ENCODE results near the gene BATF. TPM values are rescaled to one million over a fixed set of nuclear protein-coding genes. Genes with fewer than 3 reads are reported as not detected.
A peak's percentile ranks its signal among the peaks of the same experiment; 100 is the strongest.

BATF gene
- total RNA-seq, 2 experiments from 2014 or later = 178 to 179 TPM

GRCh38 chr14:75553157-75553556 is 30.9 kb downstream of the BATF start:
- Mint-ChIP-seq H3K4me3 (no peak overlapping the region), H3K4me1 (ENCODE audit: low read depth) (peaks cover 37% of the 10 kb centered on the region), H3K27me3 (ENCODE audit: low read depth) (no peaks in the 10 kb centered on the region), H3K9me3 (peaks cover 4% of the 10 kb centered on the region), H3K27ac (no peak overlapping the region), H3K36me3 (ENCODE audit: low read depth) (peaks cover 11% of the 10 kb centered on the region)
- intact Hi-C loops (cut with micrococcal nuclease) = no loop called here
- DNase-seq = no peak
- CTCF ChIA-PET = interaction anchor here (0.7 to 2.3 kb wide), 6 partner anchors 8 to 66 kb away, joined by 3 to 12 read pairs (median 4); no protein-coding TSS in a partner anchor

GRCh38 chr14:75553761-75554364 is 31.6 kb downstream of the BATF start:
- H3K27ac Mint-ChIP-seq = no peak overlapping the region
- DNase-seq = no peak
- H3K9me3 Mint-ChIP-seq = peaks cover 4% of the 10 kb centered on the region
- H3K4me1 Mint-ChIP-seq (ENCODE audit: low read depth) = peaks cover 36% of the 10 kb centered on the region
- H3K36me3 Mint-ChIP-seq (ENCODE audit: low read depth) = peaks cover 9% of the 10 kb centered on the region
- CTCF ChIA-PET = interaction anchor here (0.7 to 1.2 kb wide), 3 partner anchors 12 to 67 kb away, joined by 3 to 6 read pairs (median 3); no protein-coding TSS in a partner anchor
- no peaks in the 10 kb centered on the region for H3K27me3 Mint-ChIP-seq (ENCODE audit: low read depth)
- intact Hi-C loops (cut with micrococcal nuclease) = no loop called here
- no peak overlapping the region for H3K4me3 Mint-ChIP-seq

- peaks cover 9% of the 10 kb centered on the region for H3K36me3 Mint-ChIP-seq (ENCODE audit: low read depth)
- no peak for DNase-seq
- CTCF ChIA-PET = interaction anchor here (1.1 kb wide), 1 partner anchor 23 kb away, joined by 3 read pairs; no protein-coding TSS in a partner anchor
- no peak overlapping the region for H3K27ac Mint-ChIP-seq
- intact Hi-C loops (cut with micrococcal nuclease) = no loop called here
- H3K4me3 Mint-ChIP-seq = no peak overlapping the region
- peaks cover 37% of the 10 kb centered on the region for H3K4me1 Mint-ChIP-seq (ENCODE audit: low read depth)
- H3K9me3 Mint-ChIP-seq = peaks cover 4% of the 10 kb centered on the region
- H3K27me3 Mint-ChIP-seq (ENCODE audit: low read depth) = no peaks in the 10 kb centered on the region
These were observed 32.2 kb downstream of the BATF start for GRCh38 chr14:75554482-75554881.

- CTCF ChIA-PET = no interaction called here
- Mint-ChIP-seq H3K36me3 (ENCODE audit: low read depth) (peaks cover 6% of the 10 kb centered on the region), H3K9me3 (peaks cover 8% of the 10 kb centered on the region), H3K4me3 (no peak overlapping the region), H3K27ac (peak overlapping the region; percentile 60), H3K4me1 (ENCODE audit: low read depth) (peaks cover 62% of the 10 kb centered on the region), H3K27me3 (ENCODE audit: low read depth) (no peaks in the 10 kb centered on the region)
- intact Hi-C loops (cut with micrococcal nuclease) = no loop called here
- DNase-seq = no peak
These were observed 36.2 kb downstream of the BATF start for GRCh38 chr14:75558440-75558839.

- intact Hi-C loops (cut with micrococcal nuclease) = loop anchor here (1.0 kb wide), 2 partner anchors 16 to 37 kb away; partner anchors contain the start of gene BATF
- Mint-ChIP-seq H3K36me3 (ENCODE audit: low read depth) (peaks cover 6% of the 10 kb centered on the region), H3K27ac (peak overlapping the region; percentile 97), H3K4me3 (no peak overlapping the region), H3K27me3 (ENCODE audit: low read depth) (no peaks in the 10 kb centered on the region), H3K4me1 (ENCODE audit: low read depth) (peaks cover 59% of the 10 kb centered on the region), H3K9me3 (peaks cover 8% of the 10 kb centered on the region)
- DNase-seq = no peak
- CTCF ChIA-PET = interaction anchor here (0.5 to 4.2 kb wide), 9 partner anchors 10 to 1547 kb away, joined by 3 to 88 read pairs (median 4); partner anchors contain the start of gene BATF
These were observed 36.8 kb downstream of the BATF start for GRCh38 chr14:75559045-75559444.

GRCh38 chr14:75559451-75560222 is 37.4 kb downstream of the BATF start:
- peak overlapping the region; percentile 97 for H3K27ac Mint-ChIP-seq
- H3K36me3 Mint-ChIP-seq (ENCODE audit: low read depth) = peaks cover 6% of the 10 kb centered on the region
- H3K9me3 Mint-ChIP-seq = peaks cover 8% of the 10 kb centered on the region
- DNase-seq = peak; percentile 86
- intact Hi-C loops (cut with micrococcal nuclease) = loop anchor here (1.0 to 10.0 kb wide), 5 partner anchors 16 to 795 kb away; partner anchors contain the start of genes BATF and YLPM1
- H3K27me3 Mint-ChIP-seq (ENCODE audit: low read depth) = no peaks in the 10 kb centered on the region
- peaks cover 62% of the 10 kb centered on the region for H3K4me1 Mint-ChIP-seq (ENCODE audit: low read depth)
- CTCF ChIA-PET = interaction anchor here (0.5 to 4.2 kb wide), 17 partner anchors 10 to 1546 kb away, joined by 3 to 88 read pairs (median 12); partner anchors contain the start of gene BATF
- peak overlapping the region; percentile 16 for H3K4me3 Mint-ChIP-seq

GRCh38 chr14:75561013-75561432 is 38.8 kb downstream of the BATF start:
- no peaks in the 10 kb centered on the region for H3K27me3 Mint-ChIP-seq (ENCODE audit: low read depth)
- peak overlapping the region; percentile 53 for H3K27ac Mint-ChIP-seq
- peak; percentile 72 for DNase-seq
- H3K36me3 Mint-ChIP-seq (ENCODE audit: low read depth) = peaks cover 6% of the 10 kb centered on the region
- intact Hi-C loops (cut with micrococcal nuclease) = loop anchor here (1.0 to 10.0 kb wide), 4 partner anchors 42 to 796 kb away; partner anchors contain the start of gene YLPM1
- peaks cover 8% of the 10 kb centered on the region for H3K9me3 Mint-ChIP-seq
- peaks cover 67% of the 10 kb centered on the region for H3K4me1 Mint-ChIP-seq (ENCODE audit: low read depth)
- CTCF ChIA-PET = interaction anchor here (0.6 to 4.2 kb wide), 42 partner anchors 9 to 700 kb away, joined by 3 to 88 read pairs (median 5); partner anchors contain the start of genes BATF, ERG28, FLVCR2 and TGFB3
- no peak overlapping the region for H3K4me3 Mint-ChIP-seq

- H3K27ac Mint-ChIP-seq = peak overlapping the region; percentile 80
- intact Hi-C loops (cut with micrococcal nuclease) = loop anchor here (1.0 to 10.0 kb wide), 4 partner anchors 16 to 797 kb away; partner anchors contain the start of genes FLVCR2 and YLPM1
- no peaks in the 10 kb centered on the region for H3K27me3 Mint-ChIP-seq (ENCODE audit: low read depth)
- peaks cover 6% of the 10 kb centered on the region for H3K9me3 Mint-ChIP-seq
- peaks cover 1% of the 10 kb centered on the region for H3K36me3 Mint-ChIP-seq (ENCODE audit: low read depth)
- peak; percentile 88 for DNase-seq
- no peak overlapping the region for H3K4me3 Mint-ChIP-seq
- CTCF ChIA-PET = interaction anchor here (0.7 to 4.2 kb wide), 28 partner anchors 9 to 701 kb away, joined by 3 to 88 read pairs (median 7); partner anchors contain the start of genes BATF, ERG28, FLVCR2 and TTLL5
- H3K4me1 Mint-ChIP-seq (ENCODE audit: low read depth) = peaks cover 74% of the 10 kb centered on the region
These were observed 39.8 kb downstream of the BATF start for GRCh38 chr14:75562089-75562488.

GRCh38 chr14:75562489-75562888 is 40.2 kb downstream of the BATF start:
- Mint-ChIP-seq H3K9me3 (peaks cover 4% of the 10 kb centered on the region), H3K4me3 (no peak overlapping the region), H3K36me3 (ENCODE audit: low read depth) (peaks cover 1% of the 10 kb centered on the region), H3K27ac (peak overlapping the region; percentile 80), H3K27me3 (ENCODE audit: low read depth) (no peaks in the 10 kb centered on the region), H3K4me1 (ENCODE audit: low read depth) (peaks cover 77% of the 10 kb centered on the region)
- intact Hi-C loops (cut with micrococcal nuclease) = loop anchor here (1.0 to 10.0 kb wide), 4 partner anchors 16 to 798 kb away; partner anchors contain the start of genes FLVCR2 and YLPM1
- CTCF ChIA-PET = interaction anchor here (1.1 to 4.2 kb wide), 13 partner anchors 9 to 267 kb away, joined by 3 to 88 read pairs (median 9); partner anchors contain the start of genes BATF and FLVCR2
- DNase-seq = no peak

GRCh38 chr14:75563931-75564330 is 41.7 kb downstream of the BATF start:
- intact Hi-C loops (cut with micrococcal nuclease) = loop anchor here (5.0 to 10.0 kb wide), 2 partner anchors 432 to 799 kb away; partner anchors contain the start of gene YLPM1
- no peak for DNase-seq
- CTCF ChIA-PET = interaction anchor here (0.5 to 0.8 kb wide), 2 partner anchors 14 to 432 kb away, joined by 3 to 4 read pairs; partner anchors contain the start of gene FLVCR2
- peak overlapping the region; percentile 13 for H3K27ac Mint-ChIP-seq
- no peak overlapping the region for H3K4me3 Mint-ChIP-seq
- H3K36me3 Mint-ChIP-seq (ENCODE audit: low read depth) = no peaks in the 10 kb centered on the region
- H3K9me3 Mint-ChIP-seq = peaks cover 4% of the 10 kb centered on the region
- H3K4me1 Mint-ChIP-seq (ENCODE audit: low read depth) = peaks cover 81% of the 10 kb centered on the region
- H3K27me3 Mint-ChIP-seq (ENCODE audit: low read depth) = no peaks in the 10 kb centered on the region

- H3K4me3 Mint-ChIP-seq = no peak overlapping the region
- H3K4me1 Mint-ChIP-seq (ENCODE audit: low read depth) = peaks cover 79% of the 10 kb centered on the region
- intact Hi-C loops (cut with micrococcal nuclease) = loop anchor here (5.0 to 10.0 kb wide), 2 partner anchors 318 to 800 kb away; partner anchors contain the start of gene YLPM1
These were observed 42.8 kb downstream of the BATF start for GRCh38 chr14:75565056-75565455.

More at GRCh38 chr14:75565056-75565455, 42.8 kb downstream of the BATF start:
- Mint-ChIP-seq H3K9me3 (peaks cover 4% of the 10 kb centered on the region), H3K27me3 (ENCODE audit: low read depth) (no peaks in the 10 kb centered on the region), H3K27ac (peak overlapping the region; percentile 32), H3K36me3 (ENCODE audit: low read depth) (no peaks in the 10 kb centered on the region)
- DNase-seq = no peak
- CTCF ChIA-PET = no interaction called here

Measured in activated naive CD4-positive, alpha-beta T cell treated with anti-CD3 and anti-CD28 coated beads for 36 hours (primary cell).